Measurements from ENCODE around the gene HIVEP3. TPM values are rescaled to one million over a fixed set of nuclear protein-coding genes. Genes with fewer than 3 reads are reported as not detected.

HIVEP3 gene
- total RNA-seq, 1 experiment from 2014 or later = 11.0 TPM

GRCh38 chr1:41648844-41649243 is 269.9 kb downstream of the HIVEP3 start:
- no TSS peak for BruUV-seq (replicated peaks)
- no peak for DNase-seq
- intact Hi-C loops (cut with micrococcal nuclease; ENCODE audit: unreplicated experiment) = no loop called here
- CTCF ChIA-PET = no interaction called here
- Histone ChIP-seq H3K4me1 (replicated peaks; ENCODE audit: insufficient read depth) (no peaks in the 10 kb centered on the region), H3K79me2 (ENCODE audit: low read depth) (no peaks in the 10 kb centered on the region), H3K4me3 (no peak overlapping the region), H3F3A (ENCODE audit: insufficient read depth, low read depth) (no peaks in the 10 kb centered on the region), H4K20me1 (ENCODE audit: insufficient read depth) (no peaks in the 10 kb centered on the region), H3K27ac (no peak overlapping the region), H3K4me2 (no peak overlapping the region), H2AFZ (no peak overlapping the region), H3K9me2 (ENCODE audit: insufficient read depth) (no peaks in the 10 kb centered on the region), H3K27me3 (ENCODE audit: insufficient read depth, low read depth) (no peaks in the 10 kb centered on the region), H3K36me3 (ENCODE audit: low read depth) (no peaks in the 10 kb centered on the region), H3K9me3 (ENCODE audit: insufficient read depth, low read depth) (no peaks in the 10 kb centered on the region)
- POLR2A ChIA-PET (ENCODE audit: unreplicated experiment) = no interaction called here
- TF ChIP-seq CTCF (conservative IDR thresholded peaks at IDR 0.05) (no peak), EZH2 (IDR thresholded peaks at IDR 0.05; ENCODE audit: low read depth) (no peak)

- BruUV-seq (replicated peaks) = no TSS peak
- no peaks in the 10 kb centered on the region for H3K36me3 ChIP-seq (ENCODE audit: low read depth)
- H3K79me2 ChIP-seq (ENCODE audit: low read depth) = no peaks in the 10 kb centered on the region
- TF ChIP-seq CTCF (conservative IDR thresholded peaks at IDR 0.05) (no peak), EZH2 (IDR thresholded peaks at IDR 0.05; ENCODE audit: low read depth) (no peak)
- no peak for DNase-seq
- no peaks in the 10 kb centered on the region for H4K20me1 ChIP-seq (ENCODE audit: insufficient read depth)
- intact Hi-C loops (cut with micrococcal nuclease; ENCODE audit: unreplicated experiment) = no loop called here
- no peaks in the 10 kb centered on the region for H3F3A ChIP-seq (ENCODE audit: insufficient read depth, low read depth)
- no peak overlapping the region for H3K4me3 ChIP-seq
- no peak overlapping the region for H3K27ac ChIP-seq
- no peak overlapping the region for H2AFZ ChIP-seq
- no peaks in the 10 kb centered on the region for H3K27me3 ChIP-seq (ENCODE audit: insufficient read depth, low read depth)
- H3K9me3 ChIP-seq (ENCODE audit: insufficient read depth, low read depth) = no peaks in the 10 kb centered on the region
- CTCF ChIA-PET = no interaction called here
- POLR2A ChIA-PET (ENCODE audit: unreplicated experiment) = no interaction called here
- H3K9me2 ChIP-seq (ENCODE audit: insufficient read depth) = no peaks in the 10 kb centered on the region
- H3K4me1 ChIP-seq (replicated peaks; ENCODE audit: insufficient read depth) = no peaks in the 10 kb centered on the region
- no peak overlapping the region for H3K4me2 ChIP-seq
Measured at GRCh38 chr1:41648230-41648629, 270.5 kb downstream of the HIVEP3 start.

DNA sequence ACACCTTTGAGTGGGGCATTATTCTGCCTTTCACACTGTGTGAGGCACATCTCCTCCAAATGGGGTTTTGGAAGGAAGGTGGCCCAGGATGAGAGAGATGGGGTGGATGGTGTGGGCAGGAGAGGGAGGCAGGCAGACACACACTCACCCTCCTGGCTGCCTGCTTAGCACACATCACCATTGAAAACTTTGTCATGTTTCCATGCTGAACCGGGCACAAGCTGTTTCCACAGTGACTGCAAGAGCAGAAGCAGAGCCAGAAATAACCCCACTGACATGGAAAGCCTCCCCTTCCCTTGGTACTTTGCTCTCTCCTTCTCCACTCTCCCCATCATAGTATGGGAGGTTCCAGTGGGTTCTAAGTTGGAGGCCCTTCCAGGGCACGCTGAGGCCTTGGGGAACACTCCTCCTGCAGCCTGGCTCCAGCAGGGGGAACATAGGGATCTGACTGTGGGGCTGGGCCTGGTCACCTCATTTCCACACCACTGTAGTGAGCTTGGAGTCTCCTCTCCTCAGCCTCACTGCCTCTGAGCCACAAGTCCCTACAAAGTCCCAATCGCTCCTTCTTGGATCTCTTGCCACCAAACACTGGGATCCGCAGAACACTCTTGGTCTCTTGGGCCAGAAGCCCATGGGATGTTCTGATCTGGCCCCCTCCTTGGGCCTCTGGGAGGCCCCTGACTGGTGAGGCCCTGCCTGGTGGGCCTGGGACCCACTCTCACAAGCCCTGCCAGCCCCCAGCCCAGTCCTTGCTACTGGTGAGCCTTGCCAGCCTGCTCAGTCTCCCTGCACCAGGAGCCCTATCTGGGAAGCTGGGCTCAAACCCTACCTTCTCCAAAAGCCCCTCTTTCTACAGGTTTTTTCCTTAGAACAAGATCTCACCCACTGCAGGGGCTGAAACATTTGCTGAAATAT is 271.2 kb downstream of the HIVEP3 start:
- Histone ChIP-seq H3K4me1 (replicated peaks; ENCODE audit: insufficient read depth) (no peaks in the 10 kb centered on the region), H3K79me2 (ENCODE audit: low read depth) (no peaks in the 10 kb centered on the region), H3F3A (ENCODE audit: insufficient read depth, low read depth) (no peaks in the 10 kb centered on the region), H4K20me1 (ENCODE audit: insufficient read depth) (no peaks in the 10 kb centered on the region), H3K4me2 (no peak overlapping the region), H3K27ac (no peak overlapping the region), H2AFZ (no peak overlapping the region), H3K9me2 (ENCODE audit: insufficient read depth) (no peaks in the 10 kb centered on the region), H3K4me3 (no peak overlapping the region), H3K36me3 (ENCODE audit: low read depth) (no peaks in the 10 kb centered on the region), H3K27me3 (ENCODE audit: insufficient read depth, low read depth) (no peaks in the 10 kb centered on the region), H3K9me3 (ENCODE audit: insufficient read depth, low read depth) (no peaks in the 10 kb centered on the region)
- POLR2A ChIA-PET (ENCODE audit: unreplicated experiment) = no interaction called here
- TF ChIP-seq EZH2 (IDR thresholded peaks at IDR 0.05; ENCODE audit: low read depth) (no peak), CTCF (conservative IDR thresholded peaks at IDR 0.05) (no peak)
- no peak for DNase-seq
- BruUV-seq (replicated peaks) = no TSS peak
- intact Hi-C loops (cut with micrococcal nuclease; ENCODE audit: unreplicated experiment) = no loop called here
- CTCF ChIA-PET = no interaction called here
